Memory B cell (primary cell): ENCODE measurements around the gene SMIM5.

Source experiments
- ATAC-seq: fragments of 150-1000 bp; cut with Tn5 transposase; 2 replicates; pipeline ENCODE4 v1.10.0; 2021; ENCODE audit warnings: low read depth, mild to moderate bottlenecking, moderate library complexity
- DNase-seq, 2 donors: peaks; one replicate each; pipeline ENCODE4 v3.0.0; 2022; ENCODE audit warnings: low spot score in 2 of 2
- H3K27ac Mint-ChIP-seq: one replicate; pipeline ENCODE4 v1.8.0; 2022; ENCODE audit warnings: mild to moderate bottlenecking, moderate library complexity, mixed read lengths
- H3K27me3 Mint-ChIP-seq: one replicate; pipeline ENCODE4 v1.8.0; 2022; ENCODE audit warnings: mixed read lengths
- H3K36me3 Mint-ChIP-seq: one replicate; pipeline ENCODE4 v1.8.0; 2022; ENCODE audit warnings: mild to moderate bottlenecking, mixed read lengths
- H3K4me1 Mint-ChIP-seq: one replicate; pipeline ENCODE4 v1.8.0; 2022; ENCODE audit warnings: mixed read lengths
- H3K4me3 Mint-ChIP-seq: one replicate; pipeline ENCODE4 v1.8.0; 2022; ENCODE audit warnings: mild to moderate bottlenecking, moderate library complexity, mixed read lengths
- H3K9me3 Mint-ChIP-seq: one replicate; pipeline ENCODE4 v1.8.0; 2022; ENCODE audit warnings: mixed read lengths

Gene SMIM5

GRCh38 chr17:75645889-75646637 is 12.8 kb downstream of the SMIM5 start:
- H3K9me3 Mint-ChIP-seq: no peaks in the 10 kb centered on the region
- H3K27ac Mint-ChIP-seq: peak overlapping the region; percentile 67
- peak overlapping the region; percentile 11 for H3K4me3 Mint-ChIP-seq
- peaks cover 13% of the 10 kb centered on the region for H3K36me3 Mint-ChIP-seq
- H3K27me3 Mint-ChIP-seq: no peaks in the 10 kb centered on the region
- H3K4me1 Mint-ChIP-seq: no peaks in the 10 kb centered on the region
- ATAC-seq (peak; percentile 83), DNase-seq (no peak)

- H3K36me3 Mint-ChIP-seq: peaks cover 16% of the 10 kb centered on the region
- no peaks in the 10 kb centered on the region for H3K4me1 Mint-ChIP-seq
- no peak for ATAC-seq
- peak overlapping the region; percentile 67 for H3K27ac Mint-ChIP-seq
- H3K4me3 Mint-ChIP-seq: no peak overlapping the region
- no peaks in the 10 kb centered on the region for H3K9me3 Mint-ChIP-seq
- no peaks in the 10 kb centered on the region for H3K27me3 Mint-ChIP-seq
- no peak for DNase-seq
Measured at GRCh38 chr17:75646638-75646992, 13.4 kb downstream of the SMIM5 start.

- ATAC-seq: no peak
- H3K36me3 Mint-ChIP-seq: peaks cover 13% of the 10 kb centered on the region
- H3K27ac Mint-ChIP-seq: no peak overlapping the region
- H3K4me1 Mint-ChIP-seq: no peaks in the 10 kb centered on the region
- H3K9me3 Mint-ChIP-seq: no peaks in the 10 kb centered on the region
- DNase-seq: no peak
- H3K27me3 Mint-ChIP-seq: no peaks in the 10 kb centered on the region
- no peak overlapping the region for H3K4me3 Mint-ChIP-seq
Measured at GRCh38 chr17:75647061-75647460, 13.8 kb downstream of the SMIM5 start.

- Mint-ChIP-seq H3K4me1 (peaks cover 2% of the 10 kb centered on the region), H3K27me3 (no peaks in the 10 kb centered on the region), H3K36me3 (peaks cover 13% of the 10 kb centered on the region), H3K4me3 (no peak overlapping the region), H3K27ac (no peak overlapping the region), H3K9me3 (no peaks in the 10 kb centered on the region)
- no peak for ATAC-seq
- DNase-seq: no peak
Measured at GRCh38 chr17:75647921-75648320, 14.7 kb downstream of the SMIM5 start.

- Mint-ChIP-seq H3K27me3 (no peaks in the 10 kb centered on the region), H3K36me3 (peaks cover 19% of the 10 kb centered on the region), H3K4me1 (peaks cover 4% of the 10 kb centered on the region), H3K9me3 (no peaks in the 10 kb centered on the region), H3K27ac (no peak overlapping the region), H3K4me3 (no peak overlapping the region)
- DNase-seq (no peak), ATAC-seq (no peak)
Measured at GRCh38 chr17:75649687-75650086, 16.5 kb downstream of the SMIM5 start.

GRCh38 chr17:75650874-75651273 is 17.6 kb downstream of the SMIM5 start:
- Mint-ChIP-seq H3K27me3 (no peaks in the 10 kb centered on the region), H3K27ac (no peak overlapping the region), H3K4me1 (peaks cover 4% of the 10 kb centered on the region), H3K36me3 (peaks cover 19% of the 10 kb centered on the region), H3K9me3 (no peaks in the 10 kb centered on the region), H3K4me3 (no peak overlapping the region)
- ATAC-seq (no peak), DNase-seq (no peak)

GRCh38 chr17:75652341-75652740 is 19.1 kb downstream of the SMIM5 start:
- DNase-seq: no peak
- no peak for ATAC-seq
- no peak overlapping the region for H3K27ac Mint-ChIP-seq
- H3K36me3 Mint-ChIP-seq: peaks cover 19% of the 10 kb centered on the region
- H3K9me3 Mint-ChIP-seq: no peaks in the 10 kb centered on the region
- peaks cover 4% of the 10 kb centered on the region for H3K4me1 Mint-ChIP-seq
- H3K4me3 Mint-ChIP-seq: no peak overlapping the region
- no peaks in the 10 kb centered on the region for H3K27me3 Mint-ChIP-seq

GRCh38 chr17:75652934-75653549 is 19.8 kb downstream of the SMIM5 start:
- peak overlapping the region; percentile 23 for H3K27ac Mint-ChIP-seq
- H3K4me1 Mint-ChIP-seq: peaks cover 4% of the 10 kb centered on the region
- peak in 1 of 2 donors; percentile 29 for DNase-seq
- no peaks in the 10 kb centered on the region for H3K9me3 Mint-ChIP-seq
- peak; percentile 76 for ATAC-seq
- no peaks in the 10 kb centered on the region for H3K27me3 Mint-ChIP-seq
- no peak overlapping the region for H3K4me3 Mint-ChIP-seq
- peaks cover 19% of the 10 kb centered on the region for H3K36me3 Mint-ChIP-seq

- no peak for ATAC-seq
- Mint-ChIP-seq H3K36me3 (peaks cover 20% of the 10 kb centered on the region), H3K4me1 (peaks cover 4% of the 10 kb centered on the region), H3K4me3 (no peak overlapping the region), H3K27me3 (no peaks in the 10 kb centered on the region), H3K27ac (no peak overlapping the region), H3K9me3 (no peaks in the 10 kb centered on the region)
- no peak for DNase-seq
Measured at GRCh38 chr17:75654176-75654575, 20.9 kb downstream of the SMIM5 start.

GRCh38 chr17:75658237-75658636 is 25.0 kb downstream of the SMIM5 start:
- ATAC-seq: no peak
- DNase-seq: no peak
- Mint-ChIP-seq H3K27me3 (no peaks in the 10 kb centered on the region), H3K36me3 (peaks cover 14% of the 10 kb centered on the region), H3K9me3 (no peaks in the 10 kb centered on the region), H3K4me1 (peaks cover 5% of the 10 kb centered on the region), H3K27ac (no peak overlapping the region), H3K4me3 (no peak overlapping the region)

GRCh38 chr17:75661531-75661930 is 28.3 kb downstream of the SMIM5 start:
- Mint-ChIP-seq H3K36me3 (peaks cover 8% of the 10 kb centered on the region), H3K4me3 (no peak overlapping the region), H3K9me3 (no peaks in the 10 kb centered on the region), H3K27ac (no peak overlapping the region), H3K27me3 (no peaks in the 10 kb centered on the region), H3K4me1 (peaks cover 15% of the 10 kb centered on the region)
- ATAC-seq (no peak), DNase-seq (no peak)

GRCh38 chr17:75662511-75662910 is 29.3 kb downstream of the SMIM5 start:
- no peaks in the 10 kb centered on the region for H3K27me3 Mint-ChIP-seq
- H3K4me1 Mint-ChIP-seq: peaks cover 15% of the 10 kb centered on the region
- ATAC-seq (no peak), DNase-seq (no peak)
- H3K36me3 Mint-ChIP-seq: peaks cover 8% of the 10 kb centered on the region
- H3K9me3 Mint-ChIP-seq: no peaks in the 10 kb centered on the region
- no peak overlapping the region for H3K4me3 Mint-ChIP-seq
- H3K27ac Mint-ChIP-seq: no peak overlapping the region

- Mint-ChIP-seq H3K36me3 (peaks cover 7% of the 10 kb centered on the region), H3K4me1 (peaks cover 19% of the 10 kb centered on the region), H3K27me3 (no peaks in the 10 kb centered on the region), H3K27ac (peak overlapping the region; percentile 97), H3K9me3 (no peaks in the 10 kb centered on the region), H3K4me3 (peak overlapping the region; percentile 55)
- DNase-seq (peak; percentile 24 to 69), ATAC-seq (peak; percentile 82)
Measured at GRCh38 chr17:75664099-75664549, 30.9 kb downstream of the SMIM5 start.

GRCh38 chr17:75665981-75666380 is 32.7 kb downstream of the SMIM5 start:
- DNase-seq: no peak
- Mint-ChIP-seq H3K4me3 (peak overlapping the region; percentile 32), H3K4me1 (peaks cover 25% of the 10 kb centered on the region), H3K36me3 (peaks cover 15% of the 10 kb centered on the region), H3K27me3 (no peaks in the 10 kb centered on the region), H3K9me3 (no peaks in the 10 kb centered on the region), H3K27ac (no peak overlapping the region)
- no peak for ATAC-seq
